Liver (tissue), 9 donors: ENCODE results near the gene CLCNKB. TPM values are rescaled to one million over a fixed set of nuclear protein-coding genes. Genes with fewer than 3 reads are reported as not detected.
"Not testable (repeated sequence)": the region's sequence is repeated elsewhere in the genome, so short reads cannot be mapped to it uniquely, and the experiment has no call there.

Experiments
- DNase-seq: peaks from one replicate; pipeline ENCODE4 v3.0.0-alpha.2; 2017; ENCODE audit warnings: low spot score
- H3K27ac ChIP-seq, 2 donors: one replicate each; pipeline ENCODE4 v1.7.0; 2013; ENCODE audit warnings: inconsistent platforms in 2 of 2, low read length in 2 of 2, control low read depth in 1 of 2, low read depth in 1 of 2, mild to moderate bottlenecking in 1 of 2
- H3K27me3 ChIP-seq, 4 donors: one replicate each; pipeline versions ENCODE4 v1.6.1 to v1.7.0; 2013; ENCODE audit warnings: low read length in 3 of 4, inconsistent platforms in 1 of 4, mild to moderate bottlenecking in 1 of 4, moderate library complexity in 1 of 4; ENCODE audit not compliant: control insufficient read depth in 4 of 4, insufficient read depth in 4 of 4
- H3K36me3 ChIP-seq, 4 donors: one replicate each; pipeline versions ENCODE4 v1.6.1 to v1.7.0; 2013; ENCODE audit warnings: low read length in 3 of 4, mild to moderate bottlenecking in 3 of 4, low read depth in 1 of 4, moderate library complexity in 1 of 4; ENCODE audit not compliant: control insufficient read depth in 4 of 4, insufficient read depth in 3 of 4
- H3K4me1 ChIP-seq, 4 donors: one replicate each; pipeline versions ENCODE4 v1.6.1 to v1.7.0; 2013; ENCODE audit warnings: low read length in 3 of 4, mild to moderate bottlenecking in 3 of 4, moderate library complexity in 1 of 4; ENCODE audit not compliant: control insufficient read depth in 4 of 4, insufficient read depth in 4 of 4
- H3K4me3 ChIP-seq, 3 donors: one replicate each; pipeline versions ENCODE4 v1.6.1 to v1.7.0; 2013; ENCODE audit warnings: low read length in 3 of 3, control low read depth in 1 of 3, low read depth in 1 of 3, mild to moderate bottlenecking in 1 of 3
- H3K9ac ChIP-seq, 2 donors: one replicate each; pipeline ENCODE4 v1.7.0; 2013; ENCODE audit warnings: low read length in 2 of 2, mild to moderate bottlenecking in 2 of 2, moderate library complexity in 2 of 2, control low read depth in 1 of 2, low read depth in 1 of 2
- H3K9me3 ChIP-seq, 4 donors: one replicate each; pipeline versions ENCODE4 v1.6.1 to v1.7.0; 2013; ENCODE audit warnings: low read length in 3 of 4; ENCODE audit not compliant: control insufficient read depth in 4 of 4
- ATF3 ChIP-seq: IDR thresholded peaks from 2 replicates; pipeline ENCODE4 v1.6.1; 2016; ENCODE audit warnings: antibody characterized with exemption
- CTCF ChIP-seq: fragments of 150-350 bp; IDR thresholded peaks from 2 replicates; pipeline ENCODE4 v1.5.1; 2017; ENCODE audit warnings: improper control_type of control experiment, low read depth, low read length; ENCODE audit not compliant: missing input control
- FOXA2 ChIP-seq: IDR thresholded peaks from 2 replicates; pipeline ENCODE4 v1.6.1; 2016; ENCODE audit warnings: antibody characterized with exemption
- GABPA ChIP-seq, 2 donors: IDR thresholded peaks in 1 of 2; conservative IDR thresholded peaks in 1 of 2; 2 replicates each; pipeline ENCODE4 v1.6.1; 2016; ENCODE audit warnings: antibody characterized with exemption in 2 of 2, mild to moderate bottlenecking in 1 of 2, moderate library complexity in 1 of 2
- HNF4A ChIP-seq, 2 donors: conservative IDR thresholded peaks; 2 replicates each; pipeline ENCODE4 v1.6.1; 2016; ENCODE audit warnings: antibody characterized with exemption in 2 of 2, mild to moderate bottlenecking in 2 of 2
- HNF4G ChIP-seq: IDR thresholded peaks from 2 replicates; pipeline ENCODE4 v1.6.1; 2016; ENCODE audit warnings: antibody characterized with exemption
- JUND ChIP-seq, 2 donors: IDR thresholded peaks; 2 replicates each; pipeline ENCODE4 v1.6.1; 2016; ENCODE audit warnings: antibody characterized with exemption in 2 of 2
- NR2F2 ChIP-seq: IDR thresholded peaks from 2 replicates; pipeline ENCODE4 v1.6.1; 2016; ENCODE audit warnings: antibody characterized with exemption
- RAD21 ChIP-seq, 2 donors: IDR thresholded peaks; 2 replicates each; pipeline ENCODE4 v1.6.1; 2016; ENCODE audit warnings: antibody characterized with exemption in 2 of 2, mild to moderate bottlenecking in 2 of 2
- RXRA ChIP-seq, 2 donors: IDR thresholded peaks; 2 replicates each; pipeline ENCODE4 v1.6.1; 2017 to 2018; ENCODE audit warnings: antibody characterized with exemption in 2 of 2, mild to moderate bottlenecking in 1 of 2
- TAF1 ChIP-seq: conservative IDR thresholded peaks from 2 replicates; pipeline ENCODE4 v1.6.1; 2016; ENCODE audit warnings: antibody characterized with exemption, mild to moderate bottlenecking
- YY1 ChIP-seq: IDR thresholded peaks from 2 replicates; pipeline ENCODE4 v1.6.1; 2016; ENCODE audit warnings: antibody characterized with exemption, mild to moderate bottlenecking
- ZBTB33 ChIP-seq: IDR thresholded peaks from 2 replicates; pipeline ENCODE4 v1.6.1; 2016; ENCODE audit warnings: antibody characterized with exemption
- WGBS: extraction: QIAGEN DNeasy Blood & Tissue Kit; methylation state at CpG from one replicate; pipeline ENCODE4 v1.1.7; 2013; 5-methylcytosine and 5-hydroxymethylcytosine counted together
- polyA plus RNA-seq, 2 donors: library from polyadenylated mRNA; stranded (reverse) in 1 of 2; unstranded in 1 of 2; fragments of 200-250 nt in 1 of 2; fragments of >200 nt in 1 of 2; fragmentation: Nextera tagmentation in 1 of 2; extraction: Ambion mirVana in 1 of 2; gene quantifications; one replicate each; pipeline versions ENCODE4 v1.2.1 to v1.2.3, GENCODE V29; 2013 to 2015
- total RNA-seq, 2 donors: library from RNA; depleted of rRNA; stranded (reverse); fragments of >200 nt; gene quantifications; one replicate each; pipeline ENCODE4 v1.2.3, GENCODE V29; 2014
- donor health status: healthy.
- donor health status: healthy.
- donor health status: healthy.
- donor health status: healthy.
- donor health status: healthy.

The CLCNKB gene
- total and polyA plus RNA-seq, 4 donors = not detected

GRCh38 chr1:16022393-16022792, 21.2 kb upstream of the CLCNKB start:
- H3K4me3 ChIP-seq = no peak overlapping the region
- H3K9ac ChIP-seq = no peak overlapping the region
- no peaks in the 10 kb centered on the region for H3K9me3 ChIP-seq
- 88% methylated on average over 11 of the region's 11 CpGs for WGBS
- TF ChIP-seq GABPA (IDR thresholded peaks at IDR 0.05 in 1 of 2, conservative IDR thresholded peaks at IDR 0.05 in 1 of 2) (no peak), YY1 (no peak)
- no peaks in the 10 kb centered on the region for H3K36me3 ChIP-seq
- H3K27me3 ChIP-seq = no peaks in the 10 kb centered on the region
- H3K4me1 ChIP-seq = peaks cover 3 to 25% (median 22%) of the 10 kb centered on the region in 4 donors
- no peak for DNase-seq
- H3K27ac ChIP-seq = no peak overlapping the region

- Histone ChIP-seq H3K27ac (peak overlapping the region; percentile 39 to 64), H3K9me3 (no peaks in the 10 kb centered on the region), H3K4me3 (no peak overlapping the region), H3K27me3 (no peaks in the 10 kb centered on the region), H3K36me3 (no peaks in the 10 kb centered on the region), H3K4me1 (peaks cover 3 to 25% (median 22%) of the 10 kb centered on the region in 4 donors), H3K9ac (no peak overlapping the region)
- 43% methylated on average over 7 of the region's 7 CpGs for WGBS
- no peak for DNase-seq
- TF ChIP-seq YY1 = no peak
- TF ChIP-seq RXRA (IDR thresholded peaks at IDR 0.05) = peak; percentile 44 to 51
- TF ChIP-seq ZBTB33 = no peak
- no peak for TF ChIP-seq CTCF
- peak; percentile 37 for TF ChIP-seq HNF4G
- TF ChIP-seq JUND (IDR thresholded peaks at IDR 0.05) = no peak
- peak; percentile 60 for TF ChIP-seq NR2F2
- no peak for TF ChIP-seq FOXA2
- TF ChIP-seq HNF4A (conservative IDR thresholded peaks at IDR 0.05) = peak; percentile 62 to 64
- no peak for TF ChIP-seq ATF3
- TF ChIP-seq GABPA (IDR thresholded peaks at IDR 0.05 in 1 of 2, conservative IDR thresholded peaks at IDR 0.05 in 1 of 2) = no peak
- no peak for TF ChIP-seq TAF1
- no peak for TF ChIP-seq RAD21 (IDR thresholded peaks at IDR 0.05)
Measured at GRCh38 chr1:16023050-16023653, 20.4 kb upstream of the CLCNKB start.

GRCh38 chr1:16026302-16026701, 17.3 kb upstream of the CLCNKB start:
- not testable (repeated sequence) for H3K27ac ChIP-seq, H3K27me3 ChIP-seq, DNase-seq, H3K9ac ChIP-seq, H3K9me3 ChIP-seq, H3K36me3 ChIP-seq, H3K4me3 ChIP-seq
- 52% methylated on average over 9 of the region's 10 CpGs for WGBS
- peaks cover 3 to 20% (median 17%) of the 10 kb centered on the region in 4 donors for H3K4me1 ChIP-seq
